AG04449 (cell line): Measurements from ENCODE around the gene PHPT1.
"Not testable (repeated sequence)": the region's sequence is repeated elsewhere in the genome, so short reads cannot be mapped to it uniquely, and the experiment has no call there.

Experiments used
- CTCF ChIA-PET: fragments of 350-600 bp; formaldehyde crosslinking; extraction: SDS; loops from one replicate; lab custom pipeline; 2021; ENCODE audit warnings: antibody characterized with exemption; lab: Yijun Ruan, JAX
- POLR2A ChIA-PET: fragments of 400-600, 350-600 bp; formaldehyde crosslinking; extraction: SDS; loops from one replicate; lab custom pipeline; 2020; ENCODE audit warnings: antibody characterized with exemption, inconsistent platforms; lab: Yijun Ruan, JAX
- DNase-seq: peaks from one replicate; pipeline ENCODE4 v3.0.0-alpha.2; 2010; ENCODE audit warnings: low read depth, low spot score
- H3K4me3 ChIP-seq: 2 replicates; pipeline ENCODE4 v1.5.1; 2011; ENCODE audit warnings: low read depth, mild to moderate bottlenecking, control low read depth, low read length
- TF ChIP-seq, protein P1 (sequence below): IDR thresholded peaks from one replicate; pipeline ENCODE4 v1.5.1; 2011; ENCODE audit warnings: mild to moderate bottlenecking, moderate library complexity, low read length, control low read depth, inconsistent platforms; ENCODE audit not compliant: insufficient read depth; ENCODE audit errors: missing control alignments

Gene PHPT1

GRCh38 chr9:136865768-136866103 lies 16.5 kb downstream of the PHPT1 start:
- POLR2A ChIA-PET, result interaction anchor here (1.0 to 1.4 kb wide), 2 partner anchors 18 to 20 kb away, joined by 4 to 7 read pairs; partner anchors contain the start of gene TRAF2
- H3K4me3 ChIP-seq, result peak overlapping the region; percentile 78
- CTCF ChIA-PET, result no interaction called here
- TF ChIP-seq, protein P1, sequence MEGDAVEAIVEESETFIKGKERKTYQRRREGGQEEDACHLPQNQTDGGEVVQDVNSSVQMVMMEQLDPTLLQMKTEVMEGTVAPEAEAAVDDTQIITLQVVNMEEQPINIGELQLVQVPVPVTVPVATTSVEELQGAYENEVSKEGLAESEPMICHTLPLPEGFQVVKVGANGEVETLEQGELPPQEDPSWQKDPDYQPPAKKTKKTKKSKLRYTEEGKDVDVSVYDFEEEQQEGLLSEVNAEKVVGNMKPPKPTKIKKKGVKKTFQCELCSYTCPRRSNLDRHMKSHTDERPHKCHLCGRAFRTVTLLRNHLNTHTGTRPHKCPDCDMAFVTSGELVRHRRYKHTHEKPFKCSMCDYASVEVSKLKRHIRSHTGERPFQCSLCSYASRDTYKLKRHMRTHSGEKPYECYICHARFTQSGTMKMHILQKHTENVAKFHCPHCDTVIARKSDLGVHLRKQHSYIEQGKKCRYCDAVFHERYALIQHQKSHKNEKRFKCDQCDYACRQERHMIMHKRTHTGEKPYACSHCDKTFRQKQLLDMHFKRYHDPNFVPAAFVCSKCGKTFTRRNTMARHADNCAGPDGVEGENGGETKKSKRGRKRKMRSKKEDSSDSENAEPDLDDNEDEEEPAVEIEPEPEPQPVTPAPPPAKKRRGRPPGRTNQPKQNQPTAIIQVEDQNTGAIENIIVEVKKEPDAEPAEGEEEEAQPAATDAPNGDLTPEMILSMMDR, result no peak
- no peak for DNase-seq

- H3K4me3 ChIP-seq, result peak overlapping the region; percentile 78
- CTCF ChIA-PET, POLR2A ChIA-PET, DNase-seq: not testable (repeated sequence)
Observed at GRCh38 chr9:136866898-136867421, 17.8 kb downstream of the PHPT1 start.

DNA sequence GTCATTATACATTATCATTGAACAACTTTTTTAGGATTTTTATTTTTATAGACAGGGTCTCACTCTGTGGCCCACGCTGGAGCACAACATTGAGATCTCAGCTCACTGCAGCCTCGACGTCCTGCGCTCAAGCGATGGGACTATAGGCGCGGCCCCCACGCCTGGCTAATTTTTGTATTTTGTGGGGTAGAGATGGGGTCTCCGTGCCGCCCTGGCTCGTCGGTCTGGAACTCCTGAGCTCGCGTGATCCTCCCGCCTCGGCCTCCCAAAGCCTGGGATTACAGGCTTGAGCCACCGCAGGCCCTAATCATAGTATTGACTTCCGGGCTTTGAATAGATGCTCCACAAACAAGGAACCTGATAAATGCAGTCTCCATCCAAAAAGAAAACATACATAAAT lies 18.3 kb downstream of the PHPT1 start:
- H3K4me3 ChIP-seq, result no peak overlapping the region
- DNase-seq, result no peak
- CTCF ChIA-PET, result no interaction called here
- TF ChIP-seq, protein P1, result no peak
- POLR2A ChIA-PET, result no interaction called here

GRCh38 chr9:136867917-136868316 lies 18.7 kb downstream of the PHPT1 start:
- TF ChIP-seq, protein P1, result no peak
- ChIA-PET POLR2A (no interaction called here), CTCF (no interaction called here)
- no peak overlapping the region for H3K4me3 ChIP-seq
- no peak for DNase-seq

GRCh38 chr9:136868644-136869043 lies 19.4 kb downstream of the PHPT1 start:
- CTCF ChIA-PET, result interaction anchor here (1.0 kb wide), 1 partner anchor 163 kb away, joined by 3 read pairs; the partner anchor contains the start of gene FUT7
- H3K4me3 ChIP-seq, result no peak overlapping the region
- POLR2A ChIA-PET, result no interaction called here
- DNase-seq, result no peak
- TF ChIP-seq, protein P1, result no peak

DNA sequence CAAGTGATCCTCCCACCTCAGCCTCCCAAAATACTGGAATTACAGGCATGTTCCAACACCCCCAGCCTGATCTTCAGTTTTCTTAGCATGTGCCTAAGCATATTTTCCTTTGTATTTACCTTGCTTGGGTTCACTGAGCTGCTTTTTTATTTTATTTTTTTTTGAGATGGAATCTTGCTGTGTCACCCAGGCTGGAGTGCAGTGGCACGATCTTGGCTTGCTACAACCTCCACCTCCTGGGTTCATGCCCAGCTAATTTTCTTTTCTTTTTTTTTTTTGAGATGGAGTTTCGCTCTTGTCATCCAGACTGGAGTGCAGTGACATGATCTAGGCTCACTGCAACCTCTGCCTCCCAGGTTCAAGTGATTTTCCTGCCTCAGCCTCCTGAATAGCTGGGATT lies 20.4 kb downstream of the PHPT1 start:
- POLR2A ChIA-PET, H3K4me3 ChIP-seq, DNase-seq: not testable (repeated sequence)
- CTCF ChIA-PET, result interaction anchor here (0.9 to 1.4 kb wide), 3 partner anchors 160 to 195 kb away, joined by 3 read pairs; partner anchors contain the start of gene FUT7

DNA sequence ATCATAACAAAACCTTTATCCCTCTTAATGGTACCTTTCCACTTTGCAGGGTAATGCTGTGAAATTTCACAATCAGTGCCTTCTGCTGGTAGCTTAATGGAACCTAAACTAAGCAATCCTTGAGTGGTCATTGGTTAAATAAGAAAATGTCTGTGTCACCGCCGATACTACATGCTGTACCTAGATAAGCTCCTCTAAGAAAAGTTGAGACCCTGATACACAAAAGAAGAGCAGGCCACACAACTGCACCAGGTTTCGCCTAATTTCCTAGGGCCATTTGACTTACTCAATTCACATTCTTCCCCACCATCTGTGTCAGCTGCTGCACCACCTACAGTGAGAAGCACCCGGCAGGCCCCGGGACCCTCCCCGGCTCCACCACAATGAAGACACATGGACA lies 25.9 kb downstream of the PHPT1 start:
- CTCF ChIA-PET, result no interaction called here
- DNase-seq, result no peak
- TF ChIP-seq, protein P1, result no peak
- no peak overlapping the region for H3K4me3 ChIP-seq
- POLR2A ChIA-PET, result no interaction called here
